Panc1 (cell line): Measurements from ENCODE around the gene TMEM164. TPM values are rescaled to one million over a fixed set of nuclear protein-coding genes. Genes with fewer than 3 reads are reported as not detected.

Experiments used
- ATAC-seq: fragments of 200-7000 bp; cut with Tn5 transposase; 2 replicates; pipeline ENCODE4 v1.9.1; 2020; ENCODE audit warnings: mild to moderate bottlenecking, moderate library complexity
- BruUV-seq: library from RNA; stranded (reverse); fragments of 400-500 nt; replicated peaks from 2 replicates; lab custom pipeline; 2021; lab: Mats Ljungman, UMichigan
- CTCF ChIA-PET: fragments of 300-600 bp; sonication (Branson Sonifier 250); formaldehyde crosslinking; loops from one replicate; lab custom pipeline; 2022; ENCODE audit warnings: antibody characterized with exemption; lab: Charles Lee
- POLR2A ChIA-PET: fragments of 300-600 bp; sonication (Branson Sonifier 250); formaldehyde crosslinking; loops from one replicate; lab custom pipeline; 2022; ENCODE audit warnings: antibody characterized with exemption; lab: Charles Lee
- DNase-seq: peaks from one replicate; pipeline ENCODE4 v3.0.0-alpha.2; 2010; ENCODE audit warnings: low read depth, low spot score
- H3K27ac ChIP-seq: 2 replicates; pipeline ENCODE4 v1.5.1; 2011; ENCODE audit warnings: mild to moderate bottlenecking, low read length, inconsistent platforms
- H3K27me3 ChIP-seq: fragments of 200-500 bp; sonication (Bioruptor generic); 2 replicates; pipeline ENCODE4 v1.6.0; 2014; ENCODE audit warnings: low read length, inconsistent platforms; ENCODE audit not compliant: control insufficient read depth, insufficient read depth
- H3K36me3 ChIP-seq: fragments of 200-500 bp; sonication (Bioruptor generic); 2 replicates; pipeline ENCODE4 v1.5.1; 2014; ENCODE audit warnings: inconsistent platforms, mild to moderate bottlenecking, low read length, moderate library complexity; ENCODE audit not compliant: control insufficient read depth, insufficient read depth
- H3K4me1 ChIP-seq: 2 replicates; pipeline ENCODE4 v1.5.1; 2011; ENCODE audit warnings: inconsistent platforms, mild to moderate bottlenecking, low read length, moderate library complexity; ENCODE audit not compliant: control insufficient read depth, insufficient read depth
- H3K4me3 ChIP-seq, 2 experiments: 2 replicates each; pipeline ENCODE4 v1.5.1; 2011 to 2012; ENCODE audit warnings: low read depth in 2 of 2, low read length in 2 of 2, mild to moderate bottlenecking in 2 of 2, inconsistent platforms in 1 of 2, moderate library complexity in 1 of 2
- H3K9me3 ChIP-seq: fragments of 200-500 bp; sonication (Bioruptor generic); 2 replicates; pipeline ENCODE4 v1.5.1; 2014; ENCODE audit warnings: low read depth, mild to moderate bottlenecking, inconsistent platforms, low read length, moderate library complexity; ENCODE audit not compliant: control insufficient read depth, insufficient read depth
- CTCF ChIP-seq: fragments of 450-650 bp; IDR thresholded peaks from 2 replicates; pipeline ENCODE4 v1.5.1; 2017; ENCODE audit warnings: mild to moderate bottlenecking
- POLR2AphosphoS5 ChIP-seq: IDR thresholded peaks from 2 replicates; pipeline ENCODE4 v1.6.1; 2012; ENCODE audit warnings: mild to moderate bottlenecking, low read depth, low read length, moderate library complexity
- REST ChIP-seq, 2 experiments: IDR thresholded peaks; 2 replicates each; pipeline ENCODE4 v1.6.1; 2011 to 2012; ENCODE audit warnings: low read depth in 2 of 2, control low read depth in 1 of 2, low read length in 1 of 2, mild to moderate bottlenecking in 1 of 2, moderate library complexity in 1 of 2; ENCODE audit not compliant: insufficient read depth in 1 of 2
- SIN3A ChIP-seq: IDR thresholded peaks from 2 replicates; pipeline ENCODE4 v1.6.1; 2012; ENCODE audit warnings: low read depth, mild to moderate bottlenecking, low read length, moderate library complexity, borderline replicate concordance; ENCODE audit not compliant: insufficient read depth
- TCF7L2 ChIP-seq: IDR thresholded peaks from 2 replicates; pipeline ENCODE4 v1.6.1; 2011; ENCODE audit warnings: mild to moderate bottlenecking, low read depth, low read length, inconsistent platforms
- in situ Hi-C: cut with HindIII; loops from 2 replicates; pipeline ENCODE4 v1.10.0; 2016; ENCODE audit warnings: low sequenced_read_pairs, low pct_unique_long_range_greater_than_20kb
- intact Hi-C: fragments of 100-400 bp; cut with micrococcal nuclease; formaldehyde crosslinking; loops from one replicate; pipeline ENCODE4 v1.10.0; 2022; ENCODE audit not compliant: unreplicated experiment
- total RNA-seq: library from RNA; stranded (reverse); gene quantifications from one replicate; pipeline ENCODE4 v1.2.1, GENCODE V29; 2021; ENCODE audit not compliant: unreplicated experiment

Gene TMEM164
- total RNA-seq, 1 experiment from 2014 or later = 32.8 TPM

- no peak for ATAC-seq
- Histone ChIP-seq H3K27ac (no peak overlapping the region), H3K4me3 (no peak overlapping the region), H3K9me3 (no peaks in the 10 kb centered on the region), H3K4me1 (no peaks in the 10 kb centered on the region), H3K27me3 (no peaks in the 10 kb centered on the region), H3K36me3 (no peaks in the 10 kb centered on the region)
- no peak for TF ChIP-seq SIN3A
- BruUV-seq = no TSS peak
- ChIA-PET CTCF (no interaction called here), POLR2A (no interaction called here)
- intact Hi-C loops (no loop called here), in situ Hi-C loops (no loop called here)
- no peak for DNase-seq
Observed at GRCh38 chrX:110012818-110013485, 10.0 kb downstream of the TMEM164 start.

- Histone ChIP-seq H3K4me3 (no peak overlapping the region), H3K27me3 (no peaks in the 10 kb centered on the region), H3K9me3 (no peaks in the 10 kb centered on the region), H3K36me3 (no peaks in the 10 kb centered on the region), H3K4me1 (no peaks in the 10 kb centered on the region), H3K27ac (no peak overlapping the region)
- no peak for ATAC-seq
- ChIA-PET POLR2A (no interaction called here), CTCF (no interaction called here)
- no peak for TF ChIP-seq REST (IDR thresholded peaks at IDR 0.05; ENCODE audit: insufficient read depth in 1 of 2, low read depth in 2 of 2, low read length in 1 of 2)
- TF ChIP-seq CTCF = no peak
- TF ChIP-seq SIN3A = no peak
- no peak for TF ChIP-seq POLR2AphosphoS5
- no peak for TF ChIP-seq TCF7L2
- in situ Hi-C loops = no loop called here
- no peak for DNase-seq
- intact Hi-C loops = no loop called here
- no TSS peak for BruUV-seq
Observed at GRCh38 chrX:110013968-110014367, 11.1 kb downstream of the TMEM164 start.

GRCh38 chrX:110015032-110015431 is 12.1 kb downstream of the TMEM164 start:
- TF ChIP-seq CTCF (no peak), SIN3A (no peak), POLR2AphosphoS5 (no peak), REST (IDR thresholded peaks at IDR 0.05; ENCODE audit: insufficient read depth in 1 of 2, low read depth in 2 of 2, low read length in 1 of 2) (no peak), TCF7L2 (no peak)
- intact Hi-C loops (no loop called here), in situ Hi-C loops (no loop called here)
- Histone ChIP-seq H3K4me1 (no peaks in the 10 kb centered on the region), H3K9me3 (no peaks in the 10 kb centered on the region), H3K27ac (no peak overlapping the region), H3K27me3 (no peaks in the 10 kb centered on the region), H3K36me3 (no peaks in the 10 kb centered on the region), H3K4me3 (no peak overlapping the region)
- ChIA-PET POLR2A (no interaction called here), CTCF (no interaction called here)
- no peak for DNase-seq
- no TSS peak for BruUV-seq
- ATAC-seq = no peak
